Endothelial cell of umbilical vein (primary cell): Measurements from ENCODE around the gene PILRA. TPM values are rescaled to one million over a fixed set of nuclear protein-coding genes. Genes with fewer than 3 reads are reported as not detected.

Experiments
- BruUV-seq: library from RNA; stranded (reverse); fragments of 400-500 nt; replicated peaks from 2 replicates; lab custom pipeline; 2021; lab: Mats Ljungman, UMichigan
- CTCF ChIA-PET: fragments of 300-600, 350-600 bp; sonication (Branson Sonifier 250); formaldehyde crosslinking; loops from one replicate; lab custom pipeline; 2021; ENCODE audit warnings: antibody characterized with exemption, inconsistent platforms; lab: Charles Lee
- POLR2A ChIA-PET: fragments of 300-600, 350-600 bp; sonication (Branson Sonifier 250); formaldehyde crosslinking; loops from one replicate; lab custom pipeline; 2021; ENCODE audit warnings: antibody characterized with exemption, inconsistent platforms; lab: Charles Lee
- DNase-seq: peaks from one replicate; pipeline ENCODE4 v3.0.0-alpha.2; 2011; ENCODE audit warnings: low read depth, low spot score
- FAIRE-seq: peaks from 2 replicates; lab custom pipeline; 2011; peaks lifted over from hg19 to GRCh38; lab: Jason Lieb, UNC
- H2AFZ ChIP-seq: 2 replicates; pipeline ENCODE4 v1.6.0; 2012; ENCODE audit warnings: low read depth, low read length, control low read depth, inconsistent platforms
- H3K27ac ChIP-seq: 2 replicates; pipeline ENCODE4 v1.5.1; 2011; ENCODE audit warnings: low read depth, mild to moderate bottlenecking, control low read depth, low read length, moderate library complexity; ENCODE audit not compliant: insufficient read depth
- H3K27me3 ChIP-seq, 2 experiments: 2 replicates each; pipeline versions ENCODE4 v1.6.0 to v1.6.1; 2011; ENCODE audit warnings: low read length in 2 of 2, mixed read lengths in 1 of 2; ENCODE audit not compliant: control insufficient read depth in 2 of 2, insufficient read depth in 2 of 2
- H3K36me3 ChIP-seq, 2 experiments: 2 replicates in 1 of 2; 3 replicates in 1 of 2; pipeline ENCODE4 v1.5.1; 2011; ENCODE audit warnings: low read length in 2 of 2, mild to moderate bottlenecking in 1 of 2, moderate library complexity in 1 of 2; ENCODE audit not compliant: control insufficient read depth in 2 of 2, insufficient read depth in 2 of 2; ENCODE audit errors: extremely low read depth in 1 of 2
- H3K4me1 ChIP-seq: 3 replicates; pipeline ENCODE4 v1.5.1; 2011; ENCODE audit warnings: mild to moderate bottlenecking, low read length; ENCODE audit not compliant: control insufficient read depth, insufficient read depth; ENCODE audit errors: extremely low read depth
- H3K4me2 ChIP-seq: 2 replicates; pipeline ENCODE4 v1.6.1; 2011; ENCODE audit warnings: low read length, control low read depth, mixed read lengths; ENCODE audit not compliant: insufficient read depth
- H3K4me3 ChIP-seq, 3 experiments: fragments of 200-600 bp in 1 of 3; sonication (generic), shearing (Covaris generic) in 1 of 3; replicated peaks in 1 of 3; 2 replicates each; pipeline ENCODE4 v1.5.1; 2011 to 2016; ENCODE audit warnings: control low read depth in 3 of 3, low read length in 3 of 3, mild to moderate bottlenecking in 2 of 3, inconsistent platforms in 1 of 3, low read depth in 1 of 3, moderate library complexity in 1 of 3; ENCODE audit not compliant: insufficient read depth in 1 of 3
- H3K79me2 ChIP-seq: 2 replicates; pipeline ENCODE4 v1.6.0; 2012; ENCODE audit warnings: low read length, inconsistent platforms; ENCODE audit not compliant: control insufficient read depth, insufficient read depth
- H3K9ac ChIP-seq: replicated peaks from 2 replicates; pipeline ENCODE3; 2011; ENCODE audit warnings: low read length, control low read depth; ENCODE audit not compliant: insufficient read depth; ENCODE audit errors: extremely low read depth
- H3K9me1 ChIP-seq: replicated peaks from 3 replicates; pipeline ENCODE4 v1.6.0; 2011; ENCODE audit warnings: mild to moderate bottlenecking, low read length; ENCODE audit not compliant: control insufficient read depth, insufficient read depth; ENCODE audit errors: extremely low read depth
- H3K9me3 ChIP-seq: replicated peaks from 2 replicates; pipeline ENCODE4 v1.5.1; 2012; ENCODE audit warnings: low read length, inconsistent platforms; ENCODE audit not compliant: control insufficient read depth, insufficient read depth
- H4K20me1 ChIP-seq: replicated peaks from 2 replicates; pipeline ENCODE3; 2011; ENCODE audit warnings: mild to moderate bottlenecking, low read length; ENCODE audit not compliant: control insufficient read depth, insufficient read depth; ENCODE audit errors: extremely low read depth
- CTCF ChIP-seq, 2 donors: IDR thresholded peaks; 1 replicate in 1 of 2; 2 replicates in 1 of 2; pipeline ENCODE4 v1.5.1; 2011; ENCODE audit warnings: low read length in 2 of 2, mild to moderate bottlenecking in 2 of 2, moderate library complexity in 2 of 2, control low read depth in 1 of 2, inconsistent platforms in 1 of 2, low read depth in 1 of 2; ENCODE audit not compliant: insufficient read depth in 1 of 2; ENCODE audit errors: extremely low read depth in 1 of 2
- EZH2 ChIP-seq: IDR thresholded peaks from 2 replicates; pipeline ENCODE4 v1.6.1; 2012; ENCODE audit warnings: borderline replicate concordance, low read depth, mild to moderate bottlenecking, moderate library complexity, low read length, inconsistent platforms; ENCODE audit not compliant: severe bottlenecking
- FOS ChIP-seq: IDR thresholded peaks from 2 replicates; pipeline ENCODE4 v1.6.1; 2011; ENCODE audit warnings: mild to moderate bottlenecking, low read length, moderate library complexity, borderline replicate concordance; ENCODE audit not compliant: insufficient read depth
- GATA2 ChIP-seq: IDR thresholded peaks from 2 replicates; pipeline ENCODE4 v1.7.0; 2011; ENCODE audit warnings: low read depth, mild to moderate bottlenecking, moderate library complexity, mixed read lengths, low read length; ENCODE audit not compliant: insufficient read length, insufficient read depth
- JUN ChIP-seq: IDR thresholded peaks from 2 replicates; pipeline ENCODE4 v1.6.1; 2011; ENCODE audit warnings: borderline replicate concordance, low read depth; ENCODE audit not compliant: insufficient read length, insufficient read depth
- MAX ChIP-seq: IDR thresholded peaks from 2 replicates; pipeline ENCODE4 v1.6.1; 2011; ENCODE audit not compliant: insufficient read depth, insufficient read length
- MYC ChIP-seq: IDR thresholded peaks from one replicate; pipeline ENCODE4 v1.6.1; 2011; ENCODE audit warnings: mild to moderate bottlenecking, low read depth, low read length
- POLR2A ChIP-seq: IDR thresholded peaks from 2 replicates; pipeline ENCODE4 v1.6.1; 2012; ENCODE audit warnings: low read depth, mild to moderate bottlenecking, control low read depth, low read length
- POLR2AphosphoS5 ChIP-seq: IDR thresholded peaks from 2 replicates; pipeline ENCODE4 v1.6.1; 2012; ENCODE audit warnings: low read depth, mild to moderate bottlenecking, control low read depth, low read length, moderate library complexity; ENCODE audit not compliant: insufficient read depth
- dilution Hi-C: fragments of 300-500 bp; cut with MboI; formaldehyde crosslinking; loops from one replicate; pipeline ENCODE4 v1.15.0; 2019; ENCODE audit warnings: low sequenced_read_pairs; ENCODE audit not compliant: extremely low pct_ligation_motif_present
- intact Hi-C: fragments of 100-400 bp; cut with micrococcal nuclease; formaldehyde crosslinking; loops from one replicate; pipeline ENCODE4 v1.10.0; 2022
- polyA plus RNA-seq, 4 experiments: library from polyadenylated mRNA; depleted of rRNA in 3 of 4; stranded (reverse) in 3 of 4; unstranded in 1 of 4; fragments of >200 nt; gene quantifications; 2 replicates each; pipeline versions ENCODE4 v1.2.1 to v1.2.3, GENCODE V29; 2011 to 2012; ENCODE audit warnings: missing spikeins in 1 of 4
- total RNA-seq: library from RNA; stranded (reverse); gene quantifications from 2 replicates; pipeline ENCODE4 v1.2.3, GENCODE V29; 2021

The PILRA gene
- total and polyA plus RNA-seq, 2 donors (not counting 3 experiments of a cell fraction or from before 2014, with no cell fraction given), result 0.61 to 1.3 TPM

GRCh38 chr7:100371561-100372171, 1.6 kb upstream of the PILRA start:
- no peaks in the 10 kb centered on the region for H3K27me3 ChIP-seq
- H4K20me1 ChIP-seq, result no peaks in the 10 kb centered on the region
- dilution Hi-C loops, result no loop called here
- no peak overlapping the region for H3K27ac ChIP-seq
- no peak overlapping the region for H3K4me3 ChIP-seq
- POLR2A ChIA-PET, result no interaction called here
- CTCF ChIA-PET, result interaction anchor here (1.0 kb wide), 1 partner anchor 36 kb away, joined by 3 read pairs; no protein-coding TSS in a partner anchor
- no peaks in the 10 kb centered on the region for H3K9me3 ChIP-seq
- peak overlapping the region; percentile 85 for H2AFZ ChIP-seq
- DNase-seq, result no peak
- FAIRE-seq, result no peak
- H3K4me1 ChIP-seq, result peaks cover 4% of the 10 kb centered on the region
- intact Hi-C loops, result no loop called here
- no peak overlapping the region for H3K9ac ChIP-seq
- TF ChIP-seq JUN (no peak), POLR2AphosphoS5 (no peak), EZH2 (no peak), FOS (no peak), CTCF (IDR thresholded peaks at IDR 0.05; ENCODE audit: extremely low read depth in 1 of 2, insufficient read depth in 1 of 2, low read depth in 1 of 2, low read length in 2 of 2) (no peak), POLR2A (no peak), MYC (no peak), GATA2 (no peak), MAX (no peak)
- no peaks in the 10 kb centered on the region for H3K9me1 ChIP-seq
- H3K4me2 ChIP-seq, result no peak overlapping the region
- no peaks in the 10 kb centered on the region for H3K36me3 ChIP-seq
- H3K79me2 ChIP-seq, result no peaks in the 10 kb centered on the region
- BruUV-seq, result no TSS peak
